HG03432 (cell line): ENCODE results near the gene ZDHHC1.

Experiments used
- ATAC-seq: cut with Tn5 transposase; IDR thresholded peaks from one replicate; pipeline ENCODE4 v1.9.1; 2021; ENCODE audit warnings: mild to moderate bottlenecking, moderate library complexity; ENCODE audit not compliant: unreplicated experiment

ZDHHC1 gene

DNA sequence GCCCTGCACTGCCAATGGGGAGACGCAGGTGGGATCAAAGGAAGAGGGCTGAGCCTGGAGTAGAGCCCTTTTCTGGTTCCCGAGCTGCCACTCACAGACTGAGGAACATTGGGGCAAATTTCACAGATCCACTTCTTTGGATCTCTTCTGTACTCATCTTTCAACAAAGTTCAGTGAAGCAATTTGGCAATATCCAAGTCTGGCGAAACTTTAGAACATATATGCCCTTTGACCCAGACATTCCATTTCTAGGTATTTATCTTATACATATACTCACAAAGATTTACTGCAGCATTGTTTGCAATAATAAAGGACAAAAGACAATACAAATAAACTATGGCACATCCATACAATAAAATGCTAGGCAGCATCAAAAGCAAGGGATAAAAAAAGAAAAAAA is 4.9 kb downstream of the ZDHHC1 start:
- no peak for ATAC-seq

DNA sequence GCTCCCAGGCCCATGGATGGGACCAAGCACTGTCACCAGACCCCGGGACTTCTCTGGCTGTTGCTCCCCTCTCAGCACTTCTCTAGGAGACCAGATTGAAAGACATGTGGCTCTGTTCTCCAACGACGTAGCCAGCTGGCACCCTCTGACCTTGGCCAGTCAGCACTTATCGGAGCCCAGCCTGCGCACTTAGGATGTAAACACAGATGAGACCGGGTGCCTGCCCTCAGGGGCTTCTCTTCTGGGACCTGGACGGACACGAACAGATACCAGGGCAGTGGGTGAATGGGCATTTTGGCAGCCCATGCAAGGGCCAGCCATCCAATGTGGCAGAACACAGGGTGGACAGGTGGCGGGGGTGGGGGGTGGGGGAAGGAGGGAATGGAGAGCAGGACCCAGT is 6.6 kb downstream of the ZDHHC1 start:
- ATAC-seq, result no peak

DNA sequence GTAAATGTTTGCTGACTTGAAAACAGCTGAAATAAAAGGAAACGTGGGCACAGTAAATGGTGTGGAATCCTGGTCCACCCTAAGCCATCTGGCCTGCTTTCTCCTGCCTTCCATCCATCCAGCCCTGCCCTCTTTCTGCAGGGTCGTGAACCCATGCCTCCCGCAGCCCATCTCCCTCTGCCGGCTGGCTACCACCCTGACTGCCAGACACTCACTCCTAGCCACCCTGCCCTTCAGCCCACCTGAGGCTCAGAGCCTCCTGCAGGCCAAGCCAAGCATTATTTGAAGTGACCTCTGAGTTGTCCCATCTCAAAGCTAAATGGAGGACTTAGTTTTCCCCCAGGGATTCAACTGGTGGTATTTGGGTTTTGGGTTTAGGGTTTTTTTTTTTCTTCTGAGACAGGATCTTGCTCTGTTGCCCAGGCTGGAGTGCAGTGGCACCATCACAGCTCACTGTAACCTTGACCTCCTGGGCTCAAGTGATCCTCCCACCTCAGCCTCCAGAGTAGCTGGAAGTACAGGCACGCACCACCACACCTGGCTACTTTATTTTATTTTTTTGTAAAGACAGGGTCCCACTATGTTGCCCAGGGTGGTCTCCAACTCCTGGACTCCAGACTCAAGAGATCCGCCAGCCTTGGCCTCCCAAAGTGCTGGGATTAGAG is 8.4 kb downstream of the ZDHHC1 start:
- no peak for ATAC-seq

DNA sequence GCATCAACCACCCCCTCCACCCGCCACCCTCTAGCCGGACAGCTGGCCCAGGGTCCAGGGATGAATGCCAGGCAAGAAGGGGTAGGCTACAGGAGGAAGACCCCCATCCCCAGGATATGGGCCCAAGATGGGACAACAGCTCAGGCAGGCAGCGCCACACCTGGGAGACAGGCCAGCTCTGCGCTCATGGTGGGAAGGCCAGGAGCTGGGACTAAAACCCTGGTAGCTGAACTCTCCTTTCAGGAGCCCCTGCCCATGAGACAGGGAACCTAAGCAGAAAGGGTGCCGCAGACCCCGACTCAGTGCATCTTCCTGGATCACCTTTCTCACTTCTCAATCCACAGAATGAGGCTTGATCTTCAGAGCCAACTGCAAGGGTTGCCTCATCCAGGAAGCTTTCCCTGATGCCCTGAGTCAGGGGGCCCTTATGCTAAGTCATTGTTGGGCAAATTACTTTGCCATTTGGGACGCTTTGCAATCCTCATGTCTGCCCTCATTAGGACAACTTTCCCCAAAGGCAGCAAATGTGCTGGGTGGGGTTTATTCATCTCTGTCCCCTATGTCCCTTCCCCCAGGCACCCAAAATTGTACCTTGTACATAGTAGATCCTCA is 9.0 kb downstream of the ZDHHC1 start:
- ATAC-seq, result no peak

DNA sequence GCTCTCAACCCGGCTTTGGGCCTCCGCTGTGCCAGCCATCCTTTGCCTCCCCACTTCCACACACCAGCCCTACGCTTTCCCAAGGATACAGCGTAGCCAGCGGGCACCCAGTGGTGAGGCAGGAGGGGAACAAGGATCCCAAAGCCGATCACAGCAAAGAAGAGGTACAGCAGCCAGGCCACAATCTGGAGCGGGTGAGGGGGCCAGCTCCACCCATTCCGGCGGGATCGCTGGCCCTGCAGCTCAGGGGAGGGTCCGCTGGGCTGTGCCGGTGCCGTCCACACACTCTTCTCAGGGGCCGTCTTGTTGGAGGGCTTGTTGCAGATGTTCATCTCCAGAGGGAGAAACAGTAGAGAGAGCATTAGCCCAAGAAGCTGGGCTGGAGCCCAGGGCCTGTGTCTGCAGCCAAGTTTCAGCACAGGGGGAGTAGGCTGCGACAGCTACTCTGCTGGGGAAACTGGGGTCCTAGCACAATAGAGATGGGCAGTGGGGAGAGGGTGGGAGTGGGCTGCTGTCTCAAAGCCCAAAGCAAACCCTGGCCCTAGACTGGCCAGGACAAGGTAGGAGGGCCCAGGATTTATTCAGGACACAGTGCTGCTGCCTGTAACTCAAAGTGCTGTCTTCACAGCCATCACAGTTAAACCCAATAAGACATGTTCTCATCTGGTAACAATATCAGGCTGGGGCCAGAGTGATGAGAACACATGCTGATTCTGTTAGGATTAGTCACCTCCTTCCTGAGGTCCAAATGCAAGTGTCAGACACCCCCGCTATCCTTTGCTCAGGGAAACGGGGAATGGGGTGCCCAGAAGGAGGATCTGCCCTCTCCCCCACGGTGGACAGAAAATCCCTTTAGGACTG is 9.9 kb downstream of the ZDHHC1 start:
- no peak for ATAC-seq

DNA sequence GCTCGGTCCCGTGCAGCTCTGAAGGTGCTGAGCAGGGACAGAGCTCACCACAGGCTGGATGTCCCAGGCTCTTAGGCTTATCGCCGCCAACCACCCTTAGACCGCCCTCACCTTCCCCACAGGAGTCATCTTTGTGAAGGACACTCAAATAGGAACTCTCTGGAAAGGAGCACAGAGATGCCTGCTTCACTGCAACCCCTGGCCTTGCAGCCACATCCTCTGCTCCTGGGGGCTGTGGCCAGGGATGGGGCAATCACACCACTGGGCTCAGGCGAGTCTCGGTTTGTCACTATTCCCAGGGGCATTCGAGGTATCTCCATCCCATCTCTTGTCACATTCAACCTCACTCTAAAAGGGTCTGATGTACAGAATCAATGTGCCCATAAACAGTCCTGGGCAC is 10.9 kb downstream of the ZDHHC1 start:
- ATAC-seq, result no peak

DNA sequence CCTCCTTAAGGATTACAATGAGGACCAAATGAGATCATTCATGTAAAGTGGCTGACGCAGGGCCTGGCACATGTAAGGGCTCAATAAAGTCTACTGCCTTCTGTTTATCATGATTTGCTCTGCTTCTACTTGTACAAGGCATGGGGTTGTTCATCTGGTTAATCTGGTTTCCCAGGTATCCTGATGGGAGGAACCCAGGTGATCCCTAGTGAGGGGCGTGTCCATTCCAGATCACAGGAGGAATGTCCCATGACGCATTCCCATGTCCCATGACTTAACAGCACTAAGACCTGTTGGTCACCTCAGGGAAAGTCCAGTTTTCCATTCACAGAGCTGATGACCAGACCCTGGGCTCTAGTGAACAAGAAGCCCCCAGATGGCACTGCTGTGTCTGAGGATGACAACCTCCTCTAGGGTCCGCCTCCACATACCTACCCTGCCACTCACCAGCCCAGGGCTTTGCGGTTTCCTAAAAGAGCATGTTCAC is 11.5 kb downstream of the ZDHHC1 start:
- ATAC-seq, result no peak

DNA sequence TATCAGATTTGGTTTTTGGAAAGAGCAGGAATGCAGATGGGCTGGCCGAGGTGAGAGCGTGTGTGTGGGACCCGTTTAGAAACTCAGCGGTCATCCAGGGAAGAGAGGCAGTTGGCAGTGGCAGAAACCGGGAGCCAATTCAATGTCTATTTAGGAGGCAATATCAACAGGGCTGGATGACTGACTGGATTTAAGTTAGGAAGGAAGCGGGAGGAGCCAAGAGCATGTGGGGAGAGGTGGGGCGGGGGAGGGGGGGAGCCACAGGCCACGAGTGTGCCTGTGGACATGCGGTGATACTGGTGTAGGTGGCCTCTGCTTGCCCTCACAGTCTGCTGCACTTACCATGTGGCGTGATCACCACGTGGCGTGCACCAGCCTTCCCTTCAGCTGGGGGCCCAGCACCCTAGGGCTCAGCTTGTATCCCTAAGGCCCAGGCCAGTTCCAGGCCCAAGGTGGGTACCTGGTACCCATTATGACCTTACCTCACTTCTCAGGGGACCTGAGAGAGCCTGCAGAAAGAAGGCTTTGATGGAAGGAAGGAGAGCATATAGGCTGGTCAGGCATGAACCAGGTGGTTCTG is 12.2 kb downstream of the ZDHHC1 start:
- ATAC-seq, result no peak

DNA sequence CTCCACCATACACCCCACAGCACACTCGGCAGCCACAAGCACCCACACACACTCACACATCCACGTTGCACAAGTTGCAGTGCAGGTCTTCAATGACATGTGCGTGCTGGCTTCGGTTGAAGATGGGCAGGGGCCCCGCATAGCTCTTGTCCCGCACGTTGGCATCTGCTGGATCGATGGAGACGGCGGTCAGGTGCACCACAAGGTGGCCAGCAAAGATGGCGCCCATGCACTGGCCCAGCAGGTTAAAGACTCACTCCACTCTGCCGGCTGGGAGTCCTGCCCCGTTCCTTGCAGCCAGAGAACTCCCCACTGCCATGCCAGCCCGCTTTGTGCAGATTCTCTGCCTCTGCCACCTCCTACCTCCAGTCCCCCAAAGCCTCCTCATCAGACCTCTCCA is 15.4 kb downstream of the ZDHHC1 start:
- ATAC-seq, result no peak

DNA sequence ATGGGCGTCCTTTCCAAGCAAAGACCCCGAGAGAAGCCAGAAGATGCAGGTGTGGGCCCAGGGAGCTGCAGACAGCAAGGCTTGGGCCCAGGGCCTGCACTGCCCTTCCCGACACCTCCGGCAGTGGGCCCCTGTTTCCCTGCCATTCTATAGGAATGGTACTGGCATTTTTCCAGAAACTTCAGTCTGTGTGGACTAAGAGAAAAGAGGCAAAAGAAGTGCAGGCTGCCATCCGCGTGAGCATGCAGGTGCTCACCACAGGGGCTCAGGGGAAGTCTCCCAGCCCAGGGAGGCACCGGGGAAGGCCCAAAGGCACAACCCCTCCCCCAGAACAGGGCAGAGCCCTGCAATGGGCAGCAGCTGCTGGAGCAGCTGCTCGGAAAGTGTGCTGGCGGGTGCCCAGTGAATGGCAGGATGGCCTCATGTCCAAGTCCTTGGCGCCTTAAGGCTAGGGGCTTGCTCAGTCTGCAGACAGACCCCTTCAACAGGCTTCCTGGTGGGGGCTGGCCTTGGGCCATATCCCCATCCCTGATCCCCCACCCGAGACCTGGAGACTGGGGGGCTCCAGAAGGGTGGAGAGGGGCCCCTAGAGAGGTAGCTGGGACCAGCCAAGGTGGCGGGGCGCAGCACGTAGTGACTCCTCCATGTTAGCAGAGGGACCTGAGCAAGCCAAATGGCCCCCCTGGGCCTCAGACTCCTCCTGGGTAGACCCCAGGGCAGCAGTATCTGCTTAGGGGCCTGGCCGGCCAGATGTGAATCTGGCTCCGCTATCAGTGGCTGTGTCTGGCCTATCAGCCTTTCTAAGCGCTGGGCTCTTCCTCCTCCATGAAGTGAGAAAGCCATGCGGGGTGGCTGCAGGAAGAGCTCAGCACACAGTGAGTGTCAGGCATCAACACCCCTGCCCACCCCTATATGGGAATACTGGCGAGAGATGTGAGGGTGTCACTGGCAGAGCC is 16.2 kb downstream of the ZDHHC1 start:
- ATAC-seq, result no peak

DNA sequence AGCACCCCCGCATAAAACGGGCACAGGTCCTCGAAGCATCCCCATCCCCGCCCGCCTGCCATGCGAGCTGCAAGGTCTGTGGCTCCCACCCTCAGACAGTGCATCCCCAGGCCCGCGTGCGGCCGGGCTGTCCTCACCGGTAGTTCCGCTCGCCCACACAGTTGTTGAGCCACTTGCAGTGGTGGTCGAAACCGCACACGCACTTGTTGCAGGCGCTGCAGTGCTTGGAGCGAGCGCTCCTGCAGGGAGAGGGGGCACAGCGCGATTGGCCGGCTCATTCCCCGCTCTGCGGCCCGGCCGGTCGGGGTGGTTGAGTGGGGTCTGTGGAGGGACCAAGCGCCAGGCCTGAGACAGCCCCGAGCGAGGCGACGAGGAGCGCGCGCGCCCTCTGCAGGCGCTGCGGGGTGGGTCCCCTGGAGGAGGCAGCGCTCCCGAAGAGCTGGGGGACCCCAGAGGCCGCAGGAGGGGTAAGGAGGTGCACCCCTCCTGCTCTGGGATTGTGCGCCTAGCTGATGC is 17.0 kb downstream of the ZDHHC1 start:
- ATAC-seq, result no peak

DNA sequence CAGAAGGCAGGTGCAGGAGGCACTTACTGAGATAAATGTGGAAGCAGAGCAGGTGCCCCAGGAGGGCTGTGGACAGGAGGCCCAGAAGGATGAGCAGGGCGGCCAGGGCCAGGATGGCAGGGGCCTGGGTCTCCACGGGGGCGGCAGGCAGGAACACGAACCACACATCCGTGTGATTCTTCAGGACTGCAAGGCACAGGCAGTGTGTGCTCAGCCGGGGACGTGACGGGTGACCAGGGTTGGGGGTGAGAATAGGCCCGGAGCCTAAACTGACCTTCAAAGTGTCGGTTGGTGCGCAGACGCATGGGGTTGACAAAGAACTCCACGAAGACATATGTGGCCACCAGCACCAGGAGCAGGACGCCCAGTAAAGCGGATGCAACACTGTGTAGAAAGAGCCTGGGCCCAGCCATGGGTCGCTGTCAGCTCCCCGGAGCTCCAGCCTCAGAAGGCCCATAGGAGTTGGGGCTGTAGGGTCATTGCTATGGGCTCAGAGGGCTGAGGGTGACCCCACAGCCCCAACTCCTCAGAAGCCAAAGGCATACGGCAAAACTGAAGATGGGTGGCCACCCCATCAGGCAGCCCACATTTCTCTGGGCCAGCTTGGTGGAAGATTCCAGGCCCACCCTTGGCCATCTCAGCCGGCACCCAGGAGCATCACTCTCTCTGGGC is 17.6 kb downstream of the ZDHHC1 start:
- ATAC-seq, result no peak

DNA sequence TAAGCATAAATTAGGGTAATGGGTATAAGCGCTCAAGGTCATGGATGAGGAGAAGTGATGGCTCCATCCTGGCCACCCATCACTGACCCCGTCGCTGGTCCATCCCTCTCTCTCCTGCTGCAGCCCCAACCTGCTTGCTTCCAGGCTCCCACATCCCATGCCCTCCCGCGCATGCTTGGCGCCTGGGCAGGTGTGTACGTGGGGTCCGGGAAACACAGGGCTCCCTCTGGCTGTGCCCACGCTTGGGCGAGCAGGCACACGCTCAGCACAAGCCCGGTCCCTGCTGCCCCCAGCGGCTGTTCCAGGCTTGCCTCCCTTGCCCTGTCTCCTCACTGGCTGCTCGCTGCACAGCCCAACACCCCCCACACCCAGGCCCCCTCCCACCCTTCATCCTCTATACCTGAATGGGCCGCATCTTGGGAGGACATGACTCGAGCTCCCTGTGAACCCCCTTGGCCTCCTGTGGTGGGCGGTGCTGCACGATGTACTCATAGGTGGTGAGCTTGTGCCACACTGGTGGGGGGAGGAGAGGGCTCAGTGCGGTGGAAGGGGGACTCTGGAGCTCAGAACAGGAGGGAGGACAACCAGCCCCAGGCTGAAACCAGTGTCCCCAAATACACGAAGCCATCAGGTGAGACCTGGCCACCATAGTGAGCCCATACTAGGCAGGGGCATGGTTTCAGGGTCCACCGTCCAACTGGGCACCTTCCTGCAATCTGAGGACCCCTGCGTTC is 18.3 kb downstream of the ZDHHC1 start:
- ATAC-seq, result no peak

DNA sequence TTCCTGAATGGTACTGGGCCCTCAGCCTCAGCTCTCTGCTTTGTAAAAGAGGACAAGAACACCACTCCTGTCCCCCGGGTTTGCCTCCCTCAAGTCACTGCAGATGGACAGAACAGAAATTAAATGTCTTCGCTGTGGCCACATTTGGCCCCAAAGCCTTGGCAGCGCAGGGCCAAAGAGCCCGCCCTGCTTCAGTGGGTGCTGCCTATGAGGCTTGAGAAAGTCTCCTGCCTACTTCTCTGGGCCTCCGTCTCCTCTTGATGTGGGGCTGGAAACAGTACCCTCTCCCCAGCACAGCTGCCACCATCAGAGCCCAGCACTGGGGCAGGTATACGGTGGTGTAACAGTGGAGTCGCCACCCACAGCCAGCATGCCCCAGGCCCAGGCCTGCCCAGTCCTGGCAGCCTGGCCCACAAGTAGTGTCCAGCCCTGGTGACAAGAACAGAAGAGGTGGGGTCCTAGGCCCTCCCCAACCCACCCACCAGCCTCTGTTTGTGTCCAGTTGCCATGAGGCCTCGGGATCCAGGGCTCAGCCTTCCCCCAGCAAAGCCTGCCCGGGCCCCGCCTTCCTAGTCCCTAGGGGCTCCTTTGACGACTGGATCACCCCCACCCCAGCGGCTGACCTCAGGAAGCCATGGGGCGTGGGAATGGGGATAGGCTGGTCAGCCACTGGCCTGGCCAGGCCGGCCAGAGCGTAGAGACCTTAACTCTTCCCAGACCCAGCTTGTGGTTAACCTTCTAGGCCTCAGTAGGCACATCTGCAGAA is 19.1 kb downstream of the ZDHHC1 start:
- no peak for ATAC-seq

DNA sequence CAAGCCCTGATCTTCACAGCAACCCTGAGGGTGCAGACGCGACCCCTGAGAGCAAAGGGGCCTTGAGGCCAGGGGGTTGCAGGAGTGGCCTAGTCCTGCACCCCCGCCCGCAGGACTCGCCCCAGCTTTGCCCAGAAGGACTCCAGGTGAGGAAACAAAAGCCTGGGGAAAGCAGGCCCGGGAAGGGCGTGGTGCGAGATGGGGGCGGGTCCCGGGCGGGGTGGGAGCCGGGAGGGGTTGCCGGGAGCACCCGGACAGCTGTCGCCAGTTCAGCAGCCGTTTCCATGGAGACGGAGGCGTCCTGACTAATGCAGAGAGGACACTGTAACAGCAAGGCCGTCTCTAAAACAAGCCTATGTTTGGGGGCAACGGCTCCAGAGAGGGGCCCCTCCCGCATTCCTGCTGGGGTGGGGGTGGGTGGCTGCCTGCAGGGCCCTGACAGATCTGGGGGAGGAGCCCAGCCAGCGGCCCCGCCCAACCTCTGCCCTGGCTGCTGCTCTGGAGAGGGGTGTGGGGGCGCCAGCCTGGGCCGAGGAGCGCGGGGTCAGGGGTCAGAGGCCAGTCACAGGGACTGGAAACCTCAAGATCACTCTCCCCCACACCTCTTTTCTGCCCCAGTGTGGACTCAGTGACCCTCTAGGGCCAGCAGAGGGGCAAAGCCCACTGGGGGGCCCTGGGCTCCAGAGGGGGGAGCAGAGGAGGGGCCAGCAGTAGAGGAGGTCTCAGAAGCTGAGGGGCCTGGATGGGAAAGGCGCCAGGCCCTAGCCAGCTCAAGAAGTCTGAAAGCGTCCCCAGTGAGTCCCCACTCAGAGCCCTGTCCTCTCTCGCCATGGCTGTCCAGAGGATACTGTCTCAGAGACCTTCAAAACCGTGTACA is 19.9 kb downstream of the ZDHHC1 start:
- no peak for ATAC-seq

DNA sequence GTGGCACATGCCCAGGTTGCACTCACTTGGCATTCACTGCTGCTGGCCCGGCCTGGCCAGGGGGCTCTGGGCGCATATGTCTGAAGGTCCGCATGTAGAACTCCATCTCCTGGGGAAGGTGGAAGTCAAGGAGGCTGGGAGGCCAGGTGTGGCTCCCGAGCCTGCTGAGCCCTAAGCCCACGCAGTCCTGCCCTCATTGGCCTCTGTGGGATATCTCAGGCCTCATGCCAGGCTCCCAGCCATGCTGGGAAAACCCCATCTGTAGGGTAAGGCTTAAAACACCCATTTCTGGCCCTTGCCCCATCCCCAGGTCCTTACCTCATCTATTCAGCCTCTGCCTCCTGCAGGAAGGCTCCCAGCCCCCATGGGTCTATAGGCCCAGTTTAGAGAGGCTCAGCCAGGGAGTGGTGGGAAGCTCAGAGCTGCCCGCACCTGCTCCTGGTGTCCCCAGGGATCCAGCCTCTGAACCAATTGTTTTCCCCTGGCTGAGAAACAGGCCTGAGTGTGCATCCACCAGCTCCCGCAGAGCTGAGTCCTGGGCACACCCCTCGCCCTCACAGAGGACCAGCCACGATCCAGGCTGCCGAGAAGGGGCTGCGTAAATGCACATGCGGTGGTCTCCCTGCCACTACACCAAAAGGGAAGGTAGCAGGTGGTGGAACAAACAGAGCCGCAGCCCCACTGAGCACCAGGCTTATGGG is 20.7 kb downstream of the ZDHHC1 start:
- ATAC-seq, result no peak

DNA sequence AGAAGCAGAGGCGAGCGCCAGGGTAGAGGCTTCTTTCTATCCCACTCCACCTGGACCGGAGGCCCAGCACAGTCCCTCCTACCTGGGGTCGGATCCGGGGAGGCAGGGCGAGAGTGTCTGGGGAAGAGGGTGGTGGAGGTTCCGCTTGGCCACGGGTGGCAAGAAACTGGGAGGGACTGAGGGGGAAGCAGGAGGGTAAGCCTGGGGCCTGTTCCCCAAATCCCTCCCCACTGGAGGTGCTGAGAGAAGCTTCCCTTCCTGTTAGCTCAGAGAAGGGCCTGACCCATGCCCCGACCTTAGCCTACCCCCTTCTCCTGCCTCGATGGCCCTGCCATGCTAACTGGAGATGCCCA is 21.2 kb downstream of the ZDHHC1 start:
- no peak for ATAC-seq
